HTR-8/SVneo (cell line): Measurements from ENCODE around the gene LHPP.

Experiments
- DNase-seq: peaks from one replicate; pipeline ENCODE4 v3.0.0; 2011; ENCODE audit warnings: low spot score, mixed read lengths; ENCODE audit not compliant: insufficient read length
- FAIRE-seq: peaks from 2 replicates; lab custom pipeline; 2011; peaks lifted over from hg19 to GRCh38; lab: Jason Lieb, UNC

LHPP gene

DNA sequence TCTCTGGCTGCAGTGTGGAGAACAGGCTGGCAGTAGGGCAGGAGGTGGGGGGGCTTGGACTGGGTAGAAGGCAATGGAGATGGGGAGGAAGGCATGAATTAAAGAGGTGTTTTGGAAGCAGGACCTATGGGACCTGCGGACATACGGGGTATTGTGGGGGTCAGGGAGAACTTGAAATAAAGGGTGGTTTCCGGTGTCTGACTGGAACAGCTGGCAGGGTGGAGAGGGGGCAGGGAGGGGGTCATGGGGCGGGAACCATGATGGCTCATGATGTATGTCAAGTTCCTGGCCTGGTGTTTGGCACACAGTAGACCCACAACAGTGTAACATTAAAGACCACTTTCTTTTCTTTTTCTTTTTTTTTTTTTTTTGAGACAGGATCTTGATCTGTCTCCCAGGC, 5.5 kb downstream of the LHPP start:
- FAIRE-seq (no peak), DNase-seq (no peak)

DNA sequence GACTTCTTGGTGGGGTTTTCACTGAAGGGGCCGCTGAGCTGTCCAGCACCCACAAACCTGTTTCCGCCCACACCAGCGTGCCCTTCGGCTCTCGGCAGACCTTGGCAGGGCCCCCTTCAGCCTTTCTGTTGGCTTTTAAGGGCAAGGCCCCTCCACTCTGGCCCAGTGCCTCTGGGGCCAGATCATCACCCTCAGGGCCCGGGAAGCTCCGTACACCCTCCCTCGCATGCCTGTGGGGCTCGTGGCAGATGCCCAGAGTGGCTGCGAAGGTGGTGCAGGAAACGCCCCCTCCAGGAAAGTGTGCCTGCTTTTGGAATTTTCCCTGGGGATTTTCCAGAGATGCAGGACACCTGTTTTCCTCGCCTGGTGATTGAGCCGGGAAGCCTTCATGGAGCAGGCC, 7.0 kb downstream of the LHPP start:
- no peak for FAIRE-seq
- DNase-seq, result no peak

DNA sequence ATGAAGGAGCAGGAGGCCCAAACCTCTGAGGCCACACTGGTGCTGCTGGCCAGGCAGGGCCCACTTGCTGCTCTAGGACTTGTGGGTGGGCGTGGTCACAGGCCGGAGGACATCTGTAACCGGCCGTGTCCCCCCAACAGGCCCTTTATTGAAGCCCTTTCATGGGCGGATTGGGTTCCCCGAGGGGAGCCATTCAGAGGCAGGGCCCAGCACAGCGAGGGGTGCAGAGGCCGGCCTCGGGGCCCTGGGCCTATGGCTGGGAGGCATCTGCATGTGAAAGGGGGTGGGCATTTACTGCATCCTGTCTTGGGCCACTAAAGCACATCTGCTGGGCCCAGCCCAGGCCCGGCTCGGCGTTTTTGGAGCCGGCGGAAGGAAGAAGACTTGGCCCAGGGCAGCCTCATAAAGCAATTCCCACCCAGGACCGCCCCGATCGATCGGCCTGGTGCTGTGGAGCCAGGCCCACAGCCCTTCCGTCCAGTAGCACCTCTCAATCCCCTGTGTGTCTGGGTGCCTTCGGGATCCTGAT, 8.4 kb downstream of the LHPP start:
- DNase-seq (no peak), FAIRE-seq (no peak)

DNA sequence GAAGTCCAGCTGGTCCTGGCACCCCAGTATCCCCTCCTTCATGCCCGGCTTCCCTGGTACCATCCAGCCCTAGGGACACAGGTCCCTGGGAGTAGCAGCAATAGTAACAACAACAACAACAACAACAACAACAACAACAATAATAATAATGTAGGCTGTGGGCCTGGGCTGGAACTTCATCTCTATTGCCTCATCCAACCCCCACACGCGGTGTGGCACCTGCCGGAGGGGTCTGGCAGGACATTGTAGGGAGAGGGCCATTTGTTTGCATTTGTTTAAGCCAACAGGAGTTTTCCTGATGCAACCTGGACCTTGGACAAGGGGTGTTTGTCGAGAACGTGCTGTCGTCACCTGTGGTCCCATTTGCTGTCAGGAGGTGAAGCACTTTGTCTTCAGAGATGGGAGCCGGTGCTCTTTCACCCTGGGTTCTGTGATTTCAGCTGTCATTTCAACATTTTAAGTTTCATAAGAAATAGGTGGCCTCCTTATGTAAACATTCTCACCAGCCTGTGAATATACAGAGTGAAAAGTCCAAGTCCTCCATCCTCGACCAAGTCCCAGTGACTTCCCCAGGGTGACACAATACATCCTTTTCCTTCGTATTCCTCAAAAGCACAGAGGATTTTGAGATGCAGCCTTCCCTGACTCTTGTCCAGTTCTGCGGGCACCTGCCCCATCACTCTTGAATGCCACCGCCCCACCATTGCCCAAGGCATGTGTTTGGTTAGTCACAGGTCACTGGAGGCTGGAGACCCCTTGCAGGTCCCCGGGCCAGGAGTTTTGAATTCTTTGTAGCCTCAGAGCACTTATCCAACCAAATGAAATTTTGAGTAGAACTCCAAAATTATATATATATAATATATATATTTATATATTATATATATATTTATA, 9.2 kb downstream of the LHPP start:
- no peak for DNase-seq
- no peak for FAIRE-seq

DNA sequence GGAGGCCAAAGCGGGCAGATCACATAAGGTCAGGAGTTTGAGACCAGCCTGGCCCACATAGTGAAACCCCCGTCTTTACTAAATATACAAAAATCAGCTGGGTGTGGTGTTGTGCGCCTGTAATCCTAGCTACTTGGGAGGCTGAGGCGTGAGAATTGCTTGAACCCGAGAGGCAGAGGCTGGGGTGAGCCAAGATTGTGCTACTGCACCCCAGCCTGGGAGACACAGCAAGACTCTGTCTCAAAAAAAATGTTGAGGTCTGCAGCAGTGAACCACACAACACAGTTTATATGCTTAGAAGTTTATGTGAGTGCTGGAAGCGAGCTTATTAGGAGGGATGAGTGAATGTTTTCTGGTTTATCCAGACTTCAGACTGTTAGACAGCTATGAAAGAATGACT, 10.4 kb downstream of the LHPP start:
- no peak for FAIRE-seq
- DNase-seq, result no peak

DNA sequence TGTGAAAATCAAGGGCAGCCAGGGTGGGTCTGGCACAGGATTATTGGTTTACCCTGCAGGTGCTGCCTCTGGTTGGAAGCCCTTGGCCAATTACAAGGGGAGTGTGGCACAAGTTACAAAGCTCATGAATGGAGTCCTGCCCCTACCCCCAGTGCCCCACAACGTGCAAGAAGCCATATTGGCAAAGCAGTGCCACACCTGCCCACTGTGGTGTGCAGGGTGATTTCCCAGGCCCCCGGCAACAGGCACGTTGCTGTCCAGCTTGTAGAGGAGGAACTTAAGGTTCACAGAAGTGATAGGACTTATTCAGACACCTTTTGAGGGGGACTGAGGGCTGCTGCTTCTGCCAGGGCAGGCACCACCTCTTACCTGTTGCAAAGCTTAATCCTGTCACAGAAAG, 11.4 kb downstream of the LHPP start:
- no peak for FAIRE-seq
- DNase-seq, result no peak

DNA sequence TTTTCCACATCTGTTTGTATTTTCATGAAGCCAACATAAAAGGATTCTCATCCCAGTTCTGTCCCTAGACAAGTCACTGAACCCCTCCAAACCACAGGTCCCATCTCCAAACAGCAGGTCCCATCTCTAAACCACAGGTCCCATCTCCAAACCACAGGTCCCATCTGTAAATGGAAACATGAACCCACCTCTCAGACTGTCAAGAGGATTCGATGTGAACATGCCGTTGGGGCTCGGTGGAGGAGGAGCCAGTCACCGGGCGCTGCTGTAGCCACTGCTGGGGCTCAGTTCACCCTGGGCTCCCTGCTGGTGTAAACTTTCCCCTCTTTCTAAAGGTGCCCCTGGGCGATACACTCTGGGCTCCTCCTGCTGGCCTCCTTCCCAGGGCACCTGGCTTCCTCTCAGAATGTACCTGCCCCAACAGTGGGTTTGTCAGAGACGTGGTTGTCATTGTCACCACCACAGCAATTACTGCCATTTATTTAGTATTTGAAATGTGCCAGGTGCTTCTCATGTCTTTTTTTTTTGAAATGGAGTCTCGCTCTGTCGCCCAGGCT, 13.0 kb downstream of the LHPP start:
- FAIRE-seq, result no peak
- DNase-seq, result no peak

DNA sequence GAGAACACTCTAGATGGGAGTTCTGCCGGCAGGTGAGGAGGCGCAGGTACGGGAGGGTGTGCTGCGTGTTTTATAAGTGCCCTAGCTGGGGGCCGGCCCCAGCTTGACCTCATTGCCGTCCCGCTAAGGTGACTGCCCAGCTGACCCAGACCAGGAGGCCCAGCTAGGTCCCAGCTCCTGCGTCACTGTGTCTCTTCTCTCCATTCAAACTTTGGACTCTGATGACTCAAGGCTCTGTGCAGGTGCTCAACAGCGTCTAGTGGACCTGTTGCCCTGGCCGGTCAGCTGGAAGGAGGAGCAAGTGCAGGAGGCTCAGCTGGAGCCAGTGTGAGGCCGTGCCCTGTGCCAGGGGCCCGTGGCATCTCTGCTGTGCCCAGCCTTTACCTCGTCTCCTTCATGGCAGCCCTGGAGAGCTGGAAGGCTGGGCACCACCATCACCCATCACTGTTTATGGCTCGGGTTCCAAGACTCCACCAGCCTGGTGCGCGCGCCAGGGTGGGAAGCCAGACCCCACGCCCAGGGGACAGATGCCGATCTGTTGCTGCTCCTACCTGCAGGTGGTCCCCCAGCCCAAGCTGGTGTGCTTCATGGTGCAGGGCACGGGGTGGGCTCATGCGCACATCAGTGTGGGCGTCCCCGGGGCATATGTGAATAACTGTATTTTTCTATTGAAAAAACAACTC, 14.6 kb downstream of the LHPP start:
- FAIRE-seq (no peak), DNase-seq (no peak)

DNA sequence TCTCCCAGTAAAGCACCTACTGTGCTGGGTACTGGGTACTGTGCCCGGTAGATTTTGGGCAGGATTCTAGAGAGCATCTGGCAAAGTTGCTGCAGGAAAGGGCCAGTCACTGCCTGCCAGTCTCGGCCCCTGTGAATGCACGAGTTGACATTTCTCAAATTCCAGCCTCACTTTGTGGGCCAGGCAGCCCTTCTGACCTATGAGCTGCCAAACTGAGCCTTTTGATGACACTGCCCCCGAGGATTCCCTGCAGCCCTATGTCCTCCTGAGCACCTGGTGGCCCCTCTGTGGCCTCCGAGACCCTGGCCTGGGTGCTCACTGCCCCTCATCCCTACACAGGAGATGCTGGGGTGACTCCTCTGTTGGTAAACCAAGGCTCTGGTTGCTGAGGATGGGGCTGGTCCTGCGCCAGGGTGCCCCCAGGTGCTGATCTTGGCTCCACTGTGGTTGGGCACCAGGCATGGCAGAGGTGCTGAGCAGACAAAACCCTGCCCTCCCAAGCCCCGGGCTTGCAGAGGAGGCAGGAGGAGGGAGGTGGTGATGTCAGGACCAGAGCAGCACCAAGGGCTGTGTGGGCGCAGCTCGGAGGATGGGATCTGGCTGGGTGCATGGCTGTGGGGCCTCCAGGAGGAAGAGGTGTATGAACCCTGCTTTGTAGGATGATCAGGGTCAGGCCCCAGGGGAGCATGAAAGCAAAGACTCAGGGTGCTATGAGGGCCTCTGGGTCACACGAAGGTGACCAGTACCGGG, 16.2 kb downstream of the LHPP start:
- FAIRE-seq, result no peak

DNA sequence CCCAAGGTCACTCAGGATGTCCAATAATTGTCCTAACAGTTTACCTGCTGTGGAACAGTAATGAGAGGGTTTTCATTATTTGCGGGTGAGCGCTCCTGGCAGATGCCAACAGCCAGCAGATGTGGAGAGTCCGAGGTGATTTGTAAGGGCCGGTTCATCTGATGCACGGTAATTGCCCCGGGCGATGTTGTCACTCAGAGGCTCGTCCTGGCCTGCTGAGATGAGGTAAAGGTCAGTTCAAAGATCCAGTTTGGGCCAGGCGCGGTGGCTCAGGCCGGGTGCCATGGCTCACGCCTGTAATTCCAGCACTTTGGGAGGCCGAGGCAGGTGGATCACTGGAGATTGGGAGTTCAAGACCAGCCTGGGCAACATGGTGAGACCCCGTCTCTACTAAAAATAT, 16.9 kb downstream of the LHPP start:
- no peak for FAIRE-seq
- DNase-seq, result no peak

More for the DNA sequence above, 16.2 kb downstream of the LHPP start:
- DNase-seq, result peak; percentile 8

DNA sequence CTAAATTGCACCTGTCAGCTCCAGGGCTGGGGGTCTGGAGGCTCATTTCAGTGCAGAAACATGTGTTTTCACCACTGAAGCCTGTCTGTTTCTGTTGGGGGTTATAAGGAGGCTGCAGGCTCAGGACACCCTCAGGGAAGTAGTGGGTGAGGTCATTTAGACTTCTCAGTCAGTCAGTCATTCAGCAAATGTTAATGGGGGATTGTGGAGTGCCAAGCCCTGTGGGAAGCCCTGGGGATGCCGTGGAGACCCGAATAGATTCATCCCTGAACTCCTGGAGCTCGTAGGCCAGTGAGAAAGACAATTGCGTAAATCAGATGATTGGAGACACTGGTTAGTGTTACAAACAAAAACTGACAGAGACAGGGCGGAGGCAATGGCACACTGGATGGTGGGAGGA, 19.2 kb downstream of the LHPP start:
- FAIRE-seq (no peak), DNase-seq (no peak)

DNA sequence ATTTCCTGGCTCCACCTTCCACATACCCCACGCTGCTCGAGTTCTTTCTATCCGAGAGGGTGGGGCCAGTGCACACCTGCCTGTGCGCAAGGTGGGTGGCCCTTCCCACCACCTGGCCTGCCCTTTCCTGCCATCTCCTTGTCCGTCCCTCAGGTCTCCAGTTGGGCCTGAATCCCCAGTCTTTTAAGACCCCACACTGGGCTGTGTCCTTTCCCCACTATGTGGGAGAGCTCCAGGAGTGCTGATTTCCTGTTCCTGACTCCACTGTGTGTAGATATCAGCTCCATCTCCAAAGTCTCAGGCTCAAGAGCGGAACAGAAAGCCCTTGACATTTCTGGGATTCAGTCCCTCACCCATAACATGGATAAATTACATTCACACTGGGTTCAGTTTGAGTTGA, 20.1 kb downstream of the LHPP start:
- DNase-seq (no peak), FAIRE-seq (no peak)

DNA sequence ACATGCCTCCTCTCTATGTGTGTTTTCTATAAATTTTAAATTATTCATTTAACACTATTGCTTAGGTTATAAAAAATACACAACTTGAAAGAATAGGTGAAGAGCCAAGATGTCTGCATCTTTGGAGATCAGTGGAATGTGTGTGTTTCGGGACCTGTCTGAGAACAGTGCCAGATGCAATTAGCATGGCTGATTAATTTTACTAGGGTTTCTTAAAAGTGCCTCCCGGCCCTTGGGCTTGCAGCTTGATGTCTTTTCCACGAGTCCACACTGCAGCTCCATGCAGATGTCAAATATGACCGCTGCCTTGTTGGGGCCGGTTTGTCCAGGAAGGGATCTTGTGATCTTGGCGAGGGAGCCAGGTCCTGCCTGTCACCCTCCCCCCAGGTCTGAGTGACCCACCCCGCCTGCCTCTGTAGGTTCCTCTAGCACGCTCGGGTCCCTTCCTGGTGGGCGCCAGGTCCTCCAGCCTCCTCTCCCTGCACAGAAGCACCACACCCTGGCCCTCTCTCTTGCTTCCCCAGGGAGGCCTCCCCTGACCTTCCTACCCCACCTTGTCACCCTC, 20.7 kb downstream of the LHPP start:
- DNase-seq (no peak), FAIRE-seq (no peak)

DNA sequence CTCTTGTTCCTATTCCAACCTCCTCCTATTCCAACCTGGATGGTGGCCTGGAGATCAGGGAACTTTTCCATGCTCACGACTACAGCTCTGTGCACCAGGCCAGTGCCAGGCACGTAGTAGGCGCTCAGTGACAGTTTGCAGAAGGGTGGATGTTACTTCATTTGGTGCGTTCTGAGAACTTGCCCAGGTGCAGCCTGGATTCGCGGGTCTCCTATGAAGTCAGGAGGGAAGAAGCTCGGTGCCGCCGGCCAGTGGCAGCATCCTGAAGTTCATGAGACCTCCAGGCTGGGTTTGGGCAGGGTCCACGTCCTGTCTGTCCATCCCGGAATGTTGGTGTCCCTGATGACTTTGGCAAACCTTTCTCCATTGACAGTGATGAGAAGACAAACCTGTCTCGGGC, 21.3 kb downstream of the LHPP start:
- FAIRE-seq (no peak), DNase-seq (no peak)

DNA sequence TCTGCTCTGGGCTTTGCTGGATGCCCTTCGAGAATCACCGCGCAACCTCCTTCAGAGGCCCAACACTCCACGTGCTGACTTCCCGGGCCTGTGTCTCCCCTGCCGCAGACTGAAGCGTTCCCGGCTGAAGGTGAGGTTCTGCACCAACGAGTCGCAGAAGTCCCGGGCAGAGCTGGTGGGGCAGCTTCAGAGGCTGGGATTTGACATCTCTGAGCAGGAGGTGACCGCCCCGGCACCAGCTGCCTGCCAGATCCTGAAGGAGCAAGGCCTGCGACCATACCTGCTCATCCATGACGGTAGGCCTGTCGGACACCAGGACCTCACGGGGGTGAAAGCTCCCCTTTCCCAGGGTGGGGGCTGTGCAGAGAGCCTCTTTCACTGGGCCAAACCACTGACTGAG, 22.4 kb downstream of the LHPP start:
- no peak for FAIRE-seq
- no peak for DNase-seq

DNA sequence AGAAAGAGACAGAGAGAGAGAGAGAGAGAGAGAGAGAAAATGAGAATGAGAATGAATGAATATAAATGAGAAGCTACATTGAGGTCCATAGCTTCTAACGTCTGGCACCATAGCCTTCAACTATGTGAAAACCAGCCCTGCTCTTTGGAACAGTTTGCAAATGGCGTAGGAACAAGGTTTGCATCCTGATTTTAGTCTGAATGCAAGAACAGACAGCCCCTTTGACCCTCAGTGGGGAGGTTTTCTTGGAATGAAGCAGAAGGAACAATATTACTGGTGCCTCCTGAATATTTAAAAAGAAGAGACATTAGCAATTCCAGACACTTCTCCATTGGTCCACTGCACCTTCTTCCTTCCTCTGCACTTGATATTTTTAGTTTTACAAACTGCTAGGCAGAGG, 23.0 kb downstream of the LHPP start:
- DNase-seq, result no peak
- no peak for FAIRE-seq

DNA sequence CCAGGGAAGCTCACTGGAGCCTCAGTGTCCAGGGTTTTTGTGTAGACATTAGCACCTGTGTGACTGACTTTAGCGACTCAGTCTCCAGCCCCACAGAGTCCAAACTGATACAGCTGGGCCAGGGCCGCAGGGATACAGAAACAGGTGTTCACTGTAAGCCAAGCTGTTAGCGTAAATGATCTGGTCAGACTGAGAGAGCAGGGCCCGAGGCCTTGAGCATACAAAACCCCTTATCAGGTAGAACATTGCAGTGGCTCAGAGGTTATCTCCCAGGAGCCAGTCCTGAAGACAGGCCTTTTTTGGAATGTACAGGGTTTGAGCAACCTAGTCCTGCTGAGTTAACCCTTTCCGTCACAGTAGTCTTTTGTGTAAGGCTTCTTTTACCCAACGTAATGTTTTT, 25.0 kb downstream of the LHPP start:
- DNase-seq, result no peak

DNA sequence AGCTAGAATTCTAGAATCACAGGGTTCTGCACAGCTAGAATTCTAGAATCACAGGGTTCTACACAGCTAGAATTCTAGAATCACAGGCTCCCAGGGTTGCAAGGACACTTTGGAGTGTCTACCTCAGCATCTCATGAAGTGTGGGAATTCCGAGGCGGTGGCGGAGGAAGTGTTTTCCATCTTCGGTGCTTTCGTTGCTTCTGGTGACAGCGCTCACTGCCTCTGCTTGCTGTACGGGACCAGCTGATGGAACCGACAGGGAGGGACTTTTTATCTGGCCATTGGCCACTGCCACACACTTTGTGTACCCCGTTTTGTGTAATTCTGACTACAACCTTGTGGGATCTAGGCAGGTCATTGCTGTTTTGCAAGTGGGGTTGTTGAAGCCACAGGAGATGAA, 29.5 kb downstream of the LHPP start:
- no peak for DNase-seq
- FAIRE-seq, result no peak

More for the DNA sequence above, 25.0 kb downstream of the LHPP start:
- FAIRE-seq, result no peak

DNA sequence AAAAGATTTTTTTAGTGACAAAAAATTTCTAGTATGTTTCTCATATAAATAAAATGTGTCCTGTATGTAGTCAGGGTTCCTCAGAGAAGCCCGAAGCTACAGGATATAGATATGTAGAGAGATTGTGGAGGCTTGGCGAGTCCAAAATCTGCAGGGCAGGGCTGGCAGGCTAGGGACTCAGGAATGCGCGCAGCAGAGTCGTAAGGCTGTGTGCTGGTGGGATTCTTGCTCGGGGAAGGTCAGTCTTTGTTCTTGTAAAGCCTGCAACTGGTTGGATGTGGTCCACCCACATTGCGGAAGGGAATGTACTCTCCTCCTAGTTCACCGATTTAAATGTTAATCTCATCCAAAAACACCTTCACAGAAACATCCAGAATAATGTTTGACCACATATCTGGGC, 30.6 kb downstream of the LHPP start:
- FAIRE-seq (no peak), DNase-seq (no peak)

DNA sequence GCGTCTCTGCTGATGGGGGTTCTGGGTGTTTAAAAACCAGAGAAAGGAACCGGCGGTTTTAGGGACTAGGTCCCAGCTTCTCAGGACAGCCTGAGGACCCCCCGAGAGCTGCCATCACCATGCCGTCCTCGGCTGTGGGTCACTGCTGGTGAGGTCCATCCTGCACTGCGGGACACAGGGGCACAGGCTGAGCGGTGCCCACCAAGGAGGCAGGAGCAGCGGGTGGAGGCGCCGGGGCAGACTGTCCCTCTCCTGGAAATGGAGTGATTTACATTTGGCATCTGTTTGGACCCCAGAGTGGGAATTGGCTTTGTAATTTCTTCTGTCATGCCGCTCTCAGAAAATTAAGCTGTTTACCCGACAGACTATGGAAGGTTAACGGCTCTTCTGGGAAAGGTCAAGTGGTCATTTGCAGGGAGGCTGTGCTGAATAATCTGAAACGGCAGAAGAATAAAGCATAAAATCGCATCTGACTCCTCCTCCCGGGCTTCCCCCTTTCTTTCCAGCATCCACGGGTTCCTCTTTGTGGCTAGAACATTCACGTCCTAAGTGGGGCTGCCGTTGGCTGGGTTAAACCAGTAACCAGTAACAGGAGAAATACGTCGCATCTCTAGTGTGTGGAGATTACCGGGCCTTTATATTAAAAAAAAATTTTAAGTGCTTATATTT, 31.7 kb downstream of the LHPP start:
- DNase-seq, result no peak
- FAIRE-seq, result no peak
